MM.1S (cell line): ENCODE data around the gene ZNF580.

Source experiments
- DNase-seq: peaks from one replicate; pipeline ENCODE4 v3.0.0-alpha.2; 2015
- H2AFZ ChIP-seq: fragments of 300-600 bp; sonication (generic); 2 replicates; pipeline ENCODE4 v1.6.0; 2016; ENCODE audit warnings: antibody characterized with exemption, low read length
- H3F3A ChIP-seq: fragments of 300-600 bp; sonication (generic); 2 replicates; pipeline ENCODE4 v1.6.1; 2016; ENCODE audit warnings: mild to moderate bottlenecking, antibody characterized with exemption, low read length, moderate library complexity, mixed read lengths; ENCODE audit not compliant: insufficient read depth
- H3K27ac ChIP-seq: fragments of 300-600 bp; sonication (generic); 2 replicates; pipeline ENCODE4 v1.5.1; 2016; ENCODE audit warnings: mild to moderate bottlenecking, low read length
- H3K27me3 ChIP-seq: fragments of 300-600 bp; sonication (generic); replicated peaks from 2 replicates; pipeline ENCODE4 v1.6.0; 2016; ENCODE audit warnings: low read length; ENCODE audit not compliant: insufficient read depth
- H3K36me3 ChIP-seq: fragments of 300-600 bp; sonication (generic); replicated peaks from 2 replicates; pipeline ENCODE4 v1.6.1; 2016; ENCODE audit warnings: mild to moderate bottlenecking, low read length, mixed read lengths; ENCODE audit not compliant: insufficient read depth
- H3K4me1 ChIP-seq: fragments of 300-600 bp; sonication (generic); 2 replicates; pipeline ENCODE4 v1.6.1; 2016; ENCODE audit warnings: low read length, mixed read lengths
- H3K4me2 ChIP-seq: fragments of 300-600 bp; sonication (generic); 2 replicates; pipeline ENCODE4 v1.6.0; 2016; ENCODE audit warnings: low read depth, low read length
- H3K4me3 ChIP-seq: fragments of 300-600 bp; sonication (generic); 2 replicates; pipeline ENCODE4 v1.5.1; 2016; ENCODE audit warnings: low read length, mixed read lengths
- H3K79me2 ChIP-seq: fragments of 300-600 bp; sonication (generic); 2 replicates; pipeline ENCODE4 v1.6.1; 2016; ENCODE audit warnings: mixed run types, low read length, mixed read lengths
- H3K9ac ChIP-seq: fragments of 300-600 bp; sonication (generic); 2 replicates; pipeline ENCODE4 v1.6.1; 2016; ENCODE audit warnings: low read length, mixed read lengths
- H3K9me2 ChIP-seq: fragments of 300-600 bp; sonication (generic); replicated peaks from 2 replicates; pipeline ENCODE4 v1.6.1; 2016; ENCODE audit warnings: mild to moderate bottlenecking, low read length, mixed read lengths; ENCODE audit not compliant: insufficient read depth
- H3K9me3 ChIP-seq: fragments of 300-600 bp; sonication (generic); replicated peaks from 2 replicates; pipeline ENCODE4 v1.6.1; 2016; ENCODE audit warnings: mild to moderate bottlenecking, low read length, mixed read lengths; ENCODE audit not compliant: insufficient read depth
- H4K20me1 ChIP-seq: fragments of 300-600 bp; sonication (generic); 2 replicates; pipeline ENCODE4 v1.6.1; 2016; ENCODE audit warnings: mild to moderate bottlenecking, low read length, moderate library complexity, mixed read lengths; ENCODE audit not compliant: insufficient read depth
- CTCF ChIP-seq: fragments of 300-600 bp; sonication (generic); IDR thresholded peaks from 2 replicates; pipeline ENCODE4 v1.5.1; 2016; ENCODE audit warnings: antibody characterized with exemption, low read length, mixed read lengths
- EZH2 ChIP-seq: fragments of 300-600 bp; sonication (generic); optimal IDR thresholded peaks from 2 replicates; pipeline ENCODE3; 2017; ENCODE audit warnings: low read depth, mild to moderate bottlenecking, antibody characterized with exemption, low read length, mixed read lengths
- EZH2phosphoT487 ChIP-seq: fragments of 300-600 bp; sonication (generic); IDR thresholded peaks from 2 replicates; pipeline ENCODE4 v1.6.1; 2018; ENCODE audit warnings: antibody characterized with exemption, low read length

Gene ZNF580

DNA sequence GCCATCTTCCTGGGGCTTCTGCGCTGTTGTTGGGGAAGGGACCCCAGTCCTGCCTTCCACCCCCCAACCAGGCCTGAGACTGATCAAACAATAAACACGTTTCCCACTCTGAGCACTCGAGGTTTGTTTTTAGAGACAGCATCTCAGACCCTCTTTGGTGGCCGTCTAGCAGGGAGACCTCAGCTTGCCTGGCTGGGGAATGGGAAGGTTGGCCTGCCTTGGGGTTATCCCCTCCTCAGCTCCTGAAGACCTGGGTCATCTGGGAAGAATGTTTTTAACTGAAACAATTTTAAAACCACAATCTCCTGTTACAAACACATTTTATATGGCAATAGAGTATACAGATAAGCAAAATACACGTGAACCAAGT lies 4.7 kb downstream of the ZNF580 start:
- Histone ChIP-seq H3K79me2 (peaks cover 25% of the 10 kb centered on the region), H3K9ac (no peak overlapping the region), H3K4me3 (no peak overlapping the region)

DNA sequence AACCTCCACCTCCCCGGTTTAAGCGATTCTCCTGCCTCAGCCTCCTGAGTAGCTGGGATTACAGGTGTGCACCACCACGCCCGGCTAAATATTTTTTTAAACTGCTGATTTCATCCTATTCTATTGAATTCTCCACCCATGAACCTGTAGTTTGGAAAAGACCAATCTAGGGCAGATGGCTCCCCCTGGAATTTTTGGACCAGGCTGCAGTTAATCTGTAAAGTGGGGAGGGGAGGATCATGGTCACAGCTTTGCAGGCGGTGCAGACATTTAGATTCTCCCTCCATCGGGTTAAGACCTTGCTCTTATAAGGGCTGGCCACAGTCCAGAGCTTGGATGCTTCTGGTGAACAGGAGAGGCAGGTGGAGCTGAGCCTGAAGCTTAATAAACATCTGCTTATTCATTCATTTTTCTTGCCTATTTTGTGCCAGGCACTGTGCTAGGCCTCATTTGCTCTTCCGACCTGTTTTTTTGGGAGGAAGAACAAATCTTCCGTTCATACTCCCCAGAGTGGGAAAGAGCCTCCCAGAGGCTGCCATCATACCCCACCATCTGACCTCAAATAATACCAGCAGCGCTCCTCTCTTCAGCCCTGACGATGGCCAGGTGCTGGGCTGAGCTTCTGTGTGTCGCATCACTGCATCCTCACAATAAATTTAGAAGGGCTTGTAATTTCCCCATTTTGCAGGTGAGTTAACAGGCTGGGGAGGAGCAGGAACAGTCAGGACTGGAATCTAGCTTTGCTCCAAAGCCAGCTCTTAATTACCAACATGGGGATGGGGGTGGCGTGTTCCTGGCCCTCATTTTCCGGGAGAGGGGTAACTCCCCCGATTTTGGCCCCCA lies 6.3 kb downstream of the ZNF580 start:
- Histone ChIP-seq H3K79me2 (peaks cover 21% of the 10 kb centered on the region), H2AFZ (peak overlapping the region; percentile 38; the same call in 1 of the 2 replicates), H3K27ac (no peak overlapping the region), H3K4me1 (peaks cover 21% of the 10 kb centered on the region; the same call in 1 of the 2 replicates), H3K9me2 (no peaks in the 10 kb centered on the region), H3K9me3 (no peaks in the 10 kb centered on the region), H3K36me3 (no peaks in the 10 kb centered on the region), H3K4me3 (peak overlapping the region; percentile 61), H3K4me2 (peak overlapping the region; percentile 49), H4K20me1 (no peaks in the 10 kb centered on the region), H3F3A (peaks cover 13% of the 10 kb centered on the region), H3K9ac (peak overlapping the region; percentile 64; the same call in 1 of the 2 replicates), H3K27me3 (no peaks in the 10 kb centered on the region)
- no peak for DNase-seq
- TF ChIP-seq EZH2phosphoT487, result no peak
- no peak for TF ChIP-seq EZH2
- no peak for TF ChIP-seq CTCF

More for the DNA sequence above, 4.7 kb downstream of the ZNF580 start:
- Histone ChIP-seq H3K36me3 (no peaks in the 10 kb centered on the region), H2AFZ (no peak overlapping the region), H3K4me2 (no peak overlapping the region), H3K9me3 (no peaks in the 10 kb centered on the region), H3F3A (peaks cover 20% of the 10 kb centered on the region), H4K20me1 (no peaks in the 10 kb centered on the region), H3K27me3 (no peaks in the 10 kb centered on the region), H3K27ac (no peak overlapping the region), H3K9me2 (no peaks in the 10 kb centered on the region), H3K4me1 (peaks cover 23% of the 10 kb centered on the region; the same call in 1 of the 2 replicates)
- TF ChIP-seq EZH2 (no peak), CTCF (no peak), EZH2phosphoT487 (no peak)
- no peak for DNase-seq

DNA sequence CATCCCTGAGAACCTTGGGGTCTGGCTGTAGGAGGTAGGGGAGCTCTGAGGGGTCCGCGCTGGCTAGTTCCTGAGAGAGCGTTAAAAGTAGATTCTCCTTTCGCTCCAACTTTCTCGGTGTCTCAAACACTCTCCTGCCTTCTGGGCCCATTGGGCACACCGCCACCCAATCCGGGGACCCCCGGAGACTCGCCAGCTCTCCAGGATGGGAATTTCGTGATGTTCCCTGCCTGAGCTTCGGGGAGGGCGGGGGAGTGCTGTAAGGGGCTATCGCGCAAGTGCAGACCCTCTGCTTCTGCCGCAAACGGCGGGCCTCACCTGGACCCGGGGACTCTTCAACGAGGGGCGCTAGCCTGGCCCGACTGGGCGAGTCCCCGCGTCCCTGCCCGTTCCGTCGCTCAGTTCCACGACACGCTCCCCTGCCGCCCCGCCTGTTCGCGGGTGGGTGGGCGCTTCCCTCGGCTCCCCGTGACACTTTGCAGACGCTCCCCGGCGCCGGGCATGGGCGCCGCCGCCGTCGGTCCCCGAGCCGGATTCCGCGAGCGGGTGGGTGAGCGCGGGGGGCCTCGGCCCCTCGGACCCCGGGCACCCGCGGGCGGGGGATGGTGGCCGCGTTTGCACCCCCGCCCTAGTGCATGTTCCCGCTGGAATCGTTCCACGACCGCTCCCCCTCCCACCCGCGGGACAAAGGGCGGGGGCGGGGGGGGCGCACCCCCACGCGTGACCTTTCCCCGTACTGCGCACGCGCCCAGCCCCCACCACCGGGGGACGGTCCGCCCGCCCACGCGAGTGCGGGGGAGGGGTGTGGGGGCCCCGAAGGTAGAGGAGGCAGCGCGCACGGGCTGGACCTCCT lies 7.2 kb downstream of the ZNF580 start, which contains the start of gene CCDC106:
Gene CCDC106, plus strand, starts transcription at position 481 of the 853 bp plus-strand sequence. CDS start 835 bp downstream, outside the sequence.
- Histone ChIP-seq H3K9me3 (no peaks in the 10 kb centered on the region), H3K4me1 (peaks cover 13% of the 10 kb centered on the region; the same call in 1 of the 2 replicates), H3K36me3 (no peaks in the 10 kb centered on the region), H3K4me2 (peak within 1 kb of the TSS; percentile 49), H3K9me2 (no peaks in the 10 kb centered on the region), H3K27ac (no peak within 1 kb of the TSS), H3K27me3 (no peaks in the 10 kb centered on the region), H2AFZ (peak within 1 kb of the TSS; percentile 38), H4K20me1 (no peaks in the 10 kb centered on the region), H3K4me3 (peak within 1 kb of the TSS; percentile 61), H3K9ac (peak within 1 kb of the TSS; percentile 64; the same call in 1 of the 2 replicates), H3F3A (peaks cover 10% of the 10 kb centered on the region), H3K79me2 (peaks cover 21% of the 10 kb centered on the region)
- TF ChIP-seq EZH2phosphoT487, result no peak
- no peak for TF ChIP-seq EZH2
- TF ChIP-seq CTCF, result no peak
- DNase-seq, result peak; percentile 30
